H1 (cell line): ENCODE results near the gene TUBA3D. TPM values are rescaled to one million over a fixed set of nuclear protein-coding genes. Genes with fewer than 3 reads are reported as not detected.
"Not testable (repeated sequence)": the region's sequence is repeated elsewhere in the genome, so short reads cannot be mapped to it uniquely, and the experiment has no call there.

Experiments used
- CTCF ChIA-PET: fragments of 300-600 bp; sonication (Branson Sonifier 250); formaldehyde crosslinking; loops from one replicate; lab custom pipeline; 2021; ENCODE audit not compliant: partially characterized antibody; lab: Charles Lee
- POLR2A ChIA-PET: fragments of 300-600 bp; sonication (Branson Sonifier 250); formaldehyde crosslinking; loops from one replicate; lab custom pipeline; 2021; ENCODE audit warnings: inconsistent platforms; ENCODE audit not compliant: partially characterized antibody; lab: Charles Lee
- DNase-seq, 2 experiments: peaks; one replicate each; pipeline versions ENCODE4 v3.0.0 to v3.0.0-alpha.2; 2010 to 2022; ENCODE audit warnings: low spot score in 2 of 2, low read depth in 1 of 2, mixed read lengths in 1 of 2
- FAIRE-seq: peaks from 2 replicates; lab custom pipeline; 2011; peaks lifted over from hg19 to GRCh38; lab: Jason Lieb, UNC
- H2AFZ ChIP-seq: 2 replicates; pipeline ENCODE4 v1.8.1; 2012; ENCODE audit warnings: low read length, inconsistent platforms
- H2AK5ac ChIP-seq: 2 replicates; pipeline ENCODE4 v1.6.1; 2013; ENCODE audit warnings: low read depth, low read length
- H2BK120ac ChIP-seq: replicated peaks from 2 replicates; pipeline ENCODE3; 2013; ENCODE audit warnings: low read depth, low read length, inconsistent platforms
- H2BK12ac ChIP-seq: 2 replicates; pipeline ENCODE4 v1.6.1; 2013; ENCODE audit warnings: low read depth, low read length
- H2BK15ac ChIP-seq: 2 replicates; pipeline ENCODE4 v1.6.1; 2013; ENCODE audit warnings: low read length
- H2BK20ac ChIP-seq: 2 replicates; pipeline ENCODE4 v1.6.1; 2013; ENCODE audit warnings: low read length
- H2BK5ac ChIP-seq: 2 replicates; pipeline ENCODE4 v1.6.1; 2013; ENCODE audit warnings: low read depth, low read length
- H3K14ac ChIP-seq: 2 replicates; pipeline ENCODE4 v1.6.1; 2013; ENCODE audit warnings: inconsistent platforms; ENCODE audit not compliant: insufficient read length
- H3K18ac ChIP-seq: 2 replicates; pipeline ENCODE4 v1.6.1; 2013; ENCODE audit warnings: low read length; ENCODE audit errors: extremely low read depth
- H3K23ac ChIP-seq: 2 replicates; pipeline ENCODE4 v1.6.1; 2013; ENCODE audit warnings: inconsistent platforms; ENCODE audit not compliant: insufficient read length
- H3K23me2 ChIP-seq: 2 replicates; pipeline ENCODE4 v1.6.1; 2013; ENCODE audit warnings: low read depth, low read length
- H3K27ac ChIP-seq: 2 replicates; pipeline ENCODE4 v1.6.1; 2011; ENCODE audit warnings: low read depth, low read length, inconsistent platforms
- H3K27me3 ChIP-seq, 4 experiments: replicated peaks in 1 of 4; 1 replicate in 1 of 4; 2 replicates in 3 of 4; pipeline versions ENCODE4 v1.6.1 to v1.8.1; 2011 to 2013; ENCODE audit warnings: low read length in 3 of 4, mild to moderate bottlenecking in 3 of 4, inconsistent platforms in 2 of 4, mixed read lengths in 2 of 4, moderate library complexity in 1 of 4; ENCODE audit not compliant: control insufficient read depth in 3 of 4, insufficient read depth in 3 of 4; ENCODE audit errors: extremely low read depth in 1 of 4
- H3K36me3 ChIP-seq, 4 experiments: 2 replicates each; pipeline versions ENCODE4 v1.6.1 to v1.8.1; 2011 to 2013; ENCODE audit warnings: mild to moderate bottlenecking in 4 of 4, low read length in 3 of 4, moderate library complexity in 2 of 4, control low read depth in 1 of 4, inconsistent platforms in 1 of 4; ENCODE audit not compliant: insufficient read depth in 4 of 4, control insufficient read depth in 2 of 4
- H3K4ac ChIP-seq: replicated peaks from 2 replicates; pipeline ENCODE3; 2013; ENCODE audit warnings: low read length, low read depth, mixed read lengths, inconsistent platforms; ENCODE audit not compliant: insufficient read length
- H3K4me1 ChIP-seq, 4 experiments: replicated peaks in 1 of 4; 1 replicate in 1 of 4; 2 replicates in 3 of 4; pipeline versions ENCODE4 v1.6.1 to v1.8.1; 2011 to 2013; ENCODE audit warnings: low read length in 3 of 4, inconsistent platforms in 2 of 4, mixed read lengths in 1 of 4; ENCODE audit not compliant: insufficient read depth in 4 of 4, control insufficient read depth in 3 of 4
- H3K4me2 ChIP-seq, 2 experiments: 2 replicates each; pipeline versions ENCODE4 v1.6.1 to v1.8.1; 2011 to 2013; ENCODE audit warnings: low read depth in 2 of 2, low read length in 2 of 2, control low read depth in 1 of 2, inconsistent platforms in 1 of 2, mild to moderate bottlenecking in 1 of 2; ENCODE audit not compliant: insufficient read depth in 1 of 2
- H3K4me3 ChIP-seq, 4 experiments: fragments of 200-600, 300-600 bp in 1 of 4; sonication (generic), shearing (Covaris generic), sonication (Bioruptor Twin) in 1 of 4; 2 replicates each; pipeline versions ENCODE4 v1.5.1 to v1.8.1; 2011 to 2016; ENCODE audit warnings: low read length in 4 of 4, low read depth in 3 of 4, control low read depth in 2 of 4, inconsistent platforms in 2 of 4, mild to moderate bottlenecking in 2 of 4, mixed read lengths in 1 of 4, moderate library complexity in 1 of 4; ENCODE audit not compliant: insufficient read depth in 2 of 4; ENCODE audit errors: extremely low read depth in 1 of 4
- H3K56ac ChIP-seq: replicated peaks from 2 replicates; pipeline ENCODE3; 2013; ENCODE audit warnings: low read depth, mild to moderate bottlenecking, mixed read lengths, low read length, inconsistent platforms; ENCODE audit not compliant: insufficient read length
- H3K79me1 ChIP-seq: 2 replicates; pipeline ENCODE4 v1.6.1; 2013; ENCODE audit warnings: low read depth, low read length, control low read depth
- H3K79me2 ChIP-seq, 2 experiments: 2 replicates each; pipeline versions ENCODE4 v1.6.1 to v1.8.1; 2012 to 2013; ENCODE audit warnings: low read length in 2 of 2, mild to moderate bottlenecking in 2 of 2, inconsistent platforms in 1 of 2; ENCODE audit not compliant: insufficient read depth in 2 of 2, control insufficient read depth in 1 of 2
- H3K9ac ChIP-seq, 4 experiments: replicated peaks in 1 of 4; 1 replicate in 1 of 4; 2 replicates in 3 of 4; pipeline versions ENCODE4 v1.6.1 to v1.8.1; 2011 to 2013; ENCODE audit warnings: low read depth in 3 of 4, low read length in 3 of 4, control low read depth in 2 of 4, mild to moderate bottlenecking in 2 of 4, moderate library complexity in 2 of 4, inconsistent platforms in 1 of 4; ENCODE audit errors: extremely low read depth in 1 of 4
- H3K9me3 ChIP-seq, 2 experiments: 2 replicates each; pipeline versions ENCODE4 v1.6.1 to v1.8.1; 2012 to 2013; ENCODE audit warnings: mild to moderate bottlenecking in 2 of 2, moderate library complexity in 2 of 2, control low read depth in 1 of 2, inconsistent platforms in 1 of 2, low read depth in 1 of 2, low read length in 1 of 2, mixed read lengths in 1 of 2; ENCODE audit not compliant: insufficient read depth in 2 of 2
- H4K20me1 ChIP-seq, 2 experiments: replicated peaks in 1 of 2; 2 replicates each; pipeline versions ENCODE3 to v1.8.1; 2011 to 2013; ENCODE audit warnings: inconsistent platforms in 2 of 2, low read length in 2 of 2, mild to moderate bottlenecking in 1 of 2; ENCODE audit not compliant: insufficient read depth in 2 of 2, control insufficient read depth in 1 of 2
- H4K5ac ChIP-seq: 2 replicates; pipeline ENCODE4 v1.6.1; 2013; ENCODE audit warnings: low read length, low read depth, mixed read lengths, inconsistent platforms; ENCODE audit not compliant: insufficient read length
- H4K8ac ChIP-seq: 2 replicates; pipeline ENCODE4 v1.8.0; 2013; ENCODE audit warnings: mild to moderate bottlenecking, moderate library complexity, low read length, inconsistent platforms; ENCODE audit not compliant: insufficient read depth; ENCODE audit errors: extremely low read depth
- H4K91ac ChIP-seq: replicated peaks from 2 replicates; pipeline ENCODE3; 2013; ENCODE audit warnings: low read length, mixed read lengths, inconsistent platforms; ENCODE audit not compliant: insufficient read length
- WGBS, 2 experiments: shearing (Covaris generic) in 1 of 2; methylation state at CpG; one replicate each; pipeline versions ENCODE4 v1.1.6 to v1.1.7; 2013 to 2015; ENCODE audit warnings: low lambda C conversion rate in 2 of 2, mixed read lengths in 2 of 2, inconsistent platforms in 1 of 2, low coverage in 1 of 2, missing lambda C conversion rate in 1 of 2; ENCODE audit not compliant: insufficient replicate concordance in 2 of 2, insufficient coverage in 1 of 2, insufficient read length in 1 of 2; ENCODE audit errors: extremely low coverage in 1 of 2, missing lambda C conversion rate in 1 of 2; 5-methylcytosine and 5-hydroxymethylcytosine counted together
- polyA plus RNA-seq, 7 experiments: library from polyadenylated mRNA; depleted of rRNA in 3 of 7; stranded (reverse) in 5 of 7; unstranded in 2 of 7; fragments of >200 nt in 5 of 7; fragments of 200-250 nt in 2 of 7; gene quantifications; 1 replicate in 5 of 7; 2 replicates in 1 of 7; 4 replicates in 1 of 7; pipeline versions ENCODE4 v1.2.1 to v1.2.3, GENCODE V29; 2011 to 2013; ENCODE audit warnings: missing spikeins in 2 of 7, mixed read lengths in 2 of 7
- total RNA-seq: library from RNA; stranded (reverse); fragmentation: NEBNext Ultra II Directional; extraction: Animal tissue kit (Norgen Biotek cat#: 25700); gene quantifications from 2 replicates; pipeline ENCODE4 v1.2.1, GENCODE V29; 2021

Gene TUBA3D
- total and polyA plus RNA-seq, 2 of the 8 experiments (the other 6 are each of a cell fraction or from before 2014, with no cell fraction given): 0.15 TPM; not detected in 1

GRCh38 chr2:131447981-131448380, 27.9 kb upstream of the TUBA3D start:
- H3K27ac ChIP-seq, H4K8ac ChIP-seq, FAIRE-seq, H3K79me1 ChIP-seq, H3K14ac ChIP-seq, H2BK12ac ChIP-seq, H2BK120ac ChIP-seq, H3K18ac ChIP-seq, H4K91ac ChIP-seq, H3K4me2 ChIP-seq, H3K56ac ChIP-seq, H3K23me2 ChIP-seq, H4K20me1 ChIP-seq, H2AFZ ChIP-seq, H3K9me3 ChIP-seq, H3K27me3 ChIP-seq, CTCF ChIA-PET, H2AK5ac ChIP-seq, H3K23ac ChIP-seq, POLR2A ChIA-PET, H3K4me1 ChIP-seq, H3K36me3 ChIP-seq, H4K5ac ChIP-seq, DNase-seq, H3K4me3 ChIP-seq, H3K79me2 ChIP-seq, H2BK20ac ChIP-seq, H2BK5ac ChIP-seq, H3K4ac ChIP-seq, H3K9ac ChIP-seq, H2BK15ac ChIP-seq: not testable (repeated sequence)
- 96% methylated on average over 9 of the region's 9 CpGs; no CpG with 5 or more reads in 1 of the 2 experiments for WGBS, 2 experiments

- H3K9ac ChIP-seq, POLR2A ChIA-PET: not testable (repeated sequence)
Measured at GRCh38 chr2:131451265-131451949, 24.5 kb upstream of the TUBA3D start.

More at GRCh38 chr2:131451265-131451949, 24.5 kb upstream of the TUBA3D start:
- H3K79me2 ChIP-seq, CTCF ChIA-PET, DNase-seq, H3K9me3 ChIP-seq, H2BK5ac ChIP-seq, H3K4ac ChIP-seq, H3K36me3 ChIP-seq, H2BK15ac ChIP-seq, H3K4me1 ChIP-seq, H3K4me2 ChIP-seq, H4K91ac ChIP-seq, H2BK12ac ChIP-seq, H4K5ac ChIP-seq, H3K56ac ChIP-seq, H3K23me2 ChIP-seq, H3K27ac ChIP-seq, H2BK20ac ChIP-seq, H4K8ac ChIP-seq, H2AK5ac ChIP-seq, H2BK120ac ChIP-seq, H3K4me3 ChIP-seq, H3K18ac ChIP-seq, H3K23ac ChIP-seq, H3K79me1 ChIP-seq, H3K27me3 ChIP-seq, H3K14ac ChIP-seq, H2AFZ ChIP-seq, H4K20me1 ChIP-seq: not testable (repeated sequence)
- peak; percentile 42 for FAIRE-seq
- 92% methylated on average over 10 of the region's 10 CpGs; no CpG with 5 or more reads in 1 of the 2 experiments for WGBS, 2 experiments
